HG03025 (cell line): ENCODE data around the gene SRF.

Experiments used
- ATAC-seq: cut with Tn5 transposase; IDR thresholded peaks from one replicate; pipeline ENCODE4 v1.9.1; 2021; ENCODE audit warnings: mild to moderate bottlenecking, moderate library complexity; ENCODE audit not compliant: unreplicated experiment, low FRiP score

Gene SRF

DNA sequence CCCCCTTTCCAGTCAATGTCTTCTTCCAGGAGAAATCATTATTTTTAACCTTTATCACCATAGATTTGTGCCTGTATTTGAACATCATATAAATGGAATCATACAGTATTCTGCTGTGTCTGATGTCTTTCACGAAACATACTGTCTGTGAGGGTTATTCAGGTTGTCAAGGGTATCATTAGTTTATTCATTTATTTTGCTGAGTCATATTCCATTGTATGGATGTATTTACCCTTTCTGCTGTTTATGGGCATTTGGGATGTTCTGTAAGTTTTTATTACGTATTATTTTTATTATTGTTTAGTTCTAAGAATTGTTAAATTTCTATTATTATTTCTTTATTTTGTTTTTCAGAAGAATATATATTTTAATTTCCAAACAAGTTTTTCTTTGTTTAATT, 36.2 kb downstream of the SRF start:
- no peak for ATAC-seq

DNA sequence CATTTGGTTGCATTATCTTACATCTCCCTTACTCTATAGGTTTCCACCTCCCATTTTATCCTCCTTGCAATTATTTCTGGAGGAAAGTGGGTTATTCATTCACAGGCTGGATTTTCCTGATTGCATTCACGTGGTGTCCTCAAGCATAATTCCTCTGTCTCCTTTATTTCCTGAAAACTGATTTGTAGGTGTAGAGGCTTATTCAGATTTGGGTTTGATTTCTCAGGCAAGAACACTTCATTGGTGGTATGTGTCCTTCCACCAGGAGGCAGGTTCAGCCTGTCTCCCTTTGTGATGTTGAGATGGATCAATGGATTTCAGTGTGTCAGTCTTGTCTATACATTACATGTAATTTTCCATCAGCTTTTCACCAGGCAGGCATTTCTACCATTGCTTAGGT, 40.9 kb downstream of the SRF start:
- ATAC-seq: no peak

DNA sequence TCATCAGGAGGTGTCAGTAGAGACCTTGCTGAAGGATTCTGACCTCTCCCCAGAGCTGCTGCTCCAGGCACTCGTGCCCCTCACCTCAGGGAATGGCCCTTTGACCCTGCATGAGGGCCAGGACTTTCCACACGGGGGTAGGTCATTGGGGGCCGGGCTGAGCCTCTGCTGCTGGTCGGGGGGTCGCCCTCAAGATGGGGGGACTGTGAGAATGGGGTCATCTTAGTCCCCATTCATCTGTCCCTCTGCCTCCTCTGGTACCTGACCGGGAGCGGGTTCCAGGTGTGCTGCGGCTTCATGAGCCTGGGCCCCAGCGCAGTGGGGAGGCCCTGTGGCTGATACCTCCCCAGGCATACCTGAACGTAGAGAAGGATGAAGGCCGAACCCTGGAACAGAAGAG, 42.4 kb downstream of the SRF start:
- no peak for ATAC-seq

DNA sequence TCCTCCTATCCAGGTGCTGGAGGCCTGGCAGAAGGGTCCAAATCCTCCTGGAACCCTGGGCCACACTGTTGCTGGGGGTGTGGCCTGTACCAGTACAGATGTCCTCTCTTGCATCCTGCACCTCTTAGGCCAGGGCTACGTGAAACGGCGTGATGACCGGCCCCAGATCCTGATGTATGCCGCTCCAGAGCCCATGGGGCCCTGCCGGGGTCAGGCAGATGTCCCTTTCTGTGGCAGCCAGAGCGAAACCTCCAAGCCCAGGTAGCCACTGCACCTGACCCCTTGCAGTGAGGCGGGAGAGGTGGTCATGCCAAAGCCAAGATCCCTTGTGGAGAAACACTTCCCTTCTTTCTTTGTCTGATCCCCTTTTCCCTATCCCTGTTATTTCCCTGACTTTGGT, 44.0 kb downstream of the SRF start:
- no peak for ATAC-seq

DNA sequence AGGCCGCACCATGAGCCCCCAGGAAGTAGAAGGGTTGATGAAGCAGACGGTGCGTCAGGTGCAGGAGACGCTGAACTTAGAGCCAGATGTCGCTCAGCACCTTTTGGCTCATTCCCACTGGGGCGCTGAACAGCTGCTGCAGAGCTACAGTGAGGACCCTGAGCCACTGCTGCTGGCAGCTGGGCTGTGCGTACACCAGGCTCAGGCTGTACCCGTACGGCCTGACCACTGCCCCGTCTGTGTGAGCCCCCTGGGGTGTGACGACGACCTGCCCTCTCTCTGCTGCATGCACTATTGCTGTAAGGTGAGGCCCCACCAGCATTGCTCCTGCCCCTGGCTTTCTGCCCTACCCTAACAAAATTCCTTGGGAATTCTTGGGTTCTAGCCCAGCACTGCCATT, 45.1 kb downstream of the SRF start:
- no peak for ATAC-seq

DNA sequence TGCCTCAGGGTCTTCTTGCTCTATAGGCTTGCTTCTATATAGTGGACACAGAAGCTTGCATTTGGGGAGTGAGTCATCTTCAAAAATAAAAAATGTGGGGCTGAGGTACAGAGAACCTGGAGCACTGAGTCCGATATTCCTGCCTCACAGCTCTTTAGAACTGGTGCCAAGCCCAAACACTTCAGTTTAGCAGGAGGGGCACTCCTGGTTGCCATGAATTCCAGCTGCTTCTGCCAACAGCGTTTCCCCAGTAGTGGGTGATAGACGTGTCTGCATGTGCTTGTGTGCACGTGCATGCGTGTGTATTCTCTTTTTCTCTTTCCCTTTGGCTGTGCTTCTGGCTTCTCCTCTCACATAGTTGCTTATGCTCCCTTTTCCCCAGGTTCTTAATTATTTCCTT, 46.3 kb downstream of the SRF start:
- ATAC-seq: no peak

DNA sequence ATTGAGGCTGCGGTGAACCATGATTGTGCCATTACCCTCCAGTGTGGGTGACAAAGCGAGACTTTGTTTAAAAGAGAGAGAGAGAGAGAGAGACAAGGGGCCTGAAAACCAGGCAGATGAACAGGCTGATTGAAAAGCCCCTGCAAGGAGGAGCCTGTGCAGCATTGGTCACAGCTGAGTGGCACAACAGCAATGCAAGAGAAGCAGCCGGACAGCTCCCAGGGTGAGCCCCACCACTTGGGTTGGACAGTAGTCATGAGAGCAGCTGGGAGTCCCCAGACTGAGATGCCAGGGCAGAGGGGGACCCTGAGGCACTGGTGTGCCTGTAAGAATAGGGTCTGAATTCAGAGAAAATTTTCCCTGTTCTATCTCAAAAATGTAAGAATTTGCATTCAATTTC, 48.0 kb downstream of the SRF start:
- no peak for ATAC-seq

DNA sequence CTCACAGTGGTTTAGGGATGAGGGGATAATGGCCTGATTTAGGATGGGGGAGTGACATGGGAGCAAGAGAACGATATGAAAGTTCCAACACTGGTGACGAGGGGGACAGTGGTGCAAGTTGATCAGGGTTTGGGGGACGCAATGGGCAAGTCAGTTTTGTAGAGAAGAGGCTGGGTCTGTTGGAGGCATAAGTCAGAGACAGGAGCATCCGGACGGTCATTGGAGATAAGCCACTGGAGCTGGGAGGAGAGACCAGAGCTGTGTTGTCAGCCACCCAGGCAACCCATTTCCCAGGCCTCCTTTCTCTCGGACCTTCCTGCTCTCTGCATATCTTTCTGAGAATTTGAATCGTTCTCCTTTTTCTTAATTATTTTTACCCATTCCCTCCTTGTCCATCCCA, 48.7 kb downstream of the SRF start:
- no peak for ATAC-seq

DNA sequence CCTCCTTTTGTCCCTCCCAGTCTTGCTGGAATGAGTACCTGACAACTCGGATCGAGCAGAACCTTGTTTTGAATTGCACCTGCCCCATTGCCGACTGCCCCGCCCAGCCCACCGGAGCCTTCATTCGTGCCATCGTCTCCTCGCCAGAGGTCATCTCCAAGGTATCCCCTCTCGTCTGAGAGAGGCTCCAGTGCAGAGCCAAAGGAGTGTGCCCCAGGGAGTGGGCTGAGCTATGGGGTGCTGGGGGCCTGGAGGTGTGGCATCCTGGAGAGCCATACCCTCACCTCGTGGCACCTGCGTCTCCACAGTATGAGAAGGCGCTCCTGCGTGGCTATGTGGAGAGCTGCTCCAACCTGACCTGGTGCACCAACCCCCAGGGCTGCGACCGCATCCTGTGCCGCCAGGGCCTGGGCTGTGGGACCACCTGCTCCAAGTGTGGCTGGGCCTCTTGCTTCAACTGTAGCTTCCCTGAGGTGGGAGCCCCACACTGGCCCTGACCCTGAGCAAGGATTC, 49.4 kb downstream of the SRF start:
- no peak for ATAC-seq

DNA sequence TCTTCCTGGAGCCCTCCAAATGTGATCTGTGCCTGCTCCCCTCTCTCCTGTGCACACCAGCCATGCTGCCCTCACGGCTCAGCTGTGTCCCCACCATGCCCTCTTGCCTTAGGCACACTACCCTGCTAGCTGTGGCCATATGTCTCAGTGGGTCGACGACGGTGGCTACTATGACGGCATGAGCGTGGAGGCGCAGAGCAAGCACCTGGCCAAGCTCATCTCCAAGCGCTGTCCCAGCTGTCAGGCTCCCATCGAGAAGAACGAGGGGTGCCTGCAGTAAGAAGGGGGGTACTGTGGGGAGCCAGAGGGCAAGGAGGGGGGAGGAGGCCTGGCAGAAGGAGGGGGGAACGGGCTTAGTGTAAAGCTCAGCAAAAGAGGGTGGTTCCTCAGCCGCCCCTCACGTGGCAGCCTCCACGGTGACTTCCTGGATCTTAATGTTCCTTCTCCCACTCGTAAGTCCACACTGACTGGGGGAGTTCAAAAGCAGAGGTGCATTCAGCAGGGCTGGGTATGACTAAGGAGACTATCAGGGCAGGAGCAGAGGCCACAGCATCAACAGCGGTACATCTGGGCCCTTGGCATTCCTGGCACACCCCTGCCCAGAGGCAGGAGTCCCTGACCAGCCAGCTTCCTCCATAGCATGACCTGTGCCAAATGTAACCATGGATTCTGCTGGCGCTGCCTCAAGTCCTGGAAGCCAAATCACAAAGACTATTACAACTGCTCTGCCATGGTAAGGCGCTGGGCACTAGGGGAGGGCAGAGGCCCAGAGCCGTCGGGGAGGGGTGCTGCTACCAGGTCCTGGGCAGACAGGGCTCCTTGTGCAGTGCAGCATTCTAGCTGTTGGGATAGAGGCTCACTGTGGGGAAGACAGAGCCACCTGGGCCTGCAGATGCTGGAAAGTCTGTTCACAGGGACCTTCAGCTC, 50.2 kb downstream of the SRF start:
- no peak for ATAC-seq

DNA sequence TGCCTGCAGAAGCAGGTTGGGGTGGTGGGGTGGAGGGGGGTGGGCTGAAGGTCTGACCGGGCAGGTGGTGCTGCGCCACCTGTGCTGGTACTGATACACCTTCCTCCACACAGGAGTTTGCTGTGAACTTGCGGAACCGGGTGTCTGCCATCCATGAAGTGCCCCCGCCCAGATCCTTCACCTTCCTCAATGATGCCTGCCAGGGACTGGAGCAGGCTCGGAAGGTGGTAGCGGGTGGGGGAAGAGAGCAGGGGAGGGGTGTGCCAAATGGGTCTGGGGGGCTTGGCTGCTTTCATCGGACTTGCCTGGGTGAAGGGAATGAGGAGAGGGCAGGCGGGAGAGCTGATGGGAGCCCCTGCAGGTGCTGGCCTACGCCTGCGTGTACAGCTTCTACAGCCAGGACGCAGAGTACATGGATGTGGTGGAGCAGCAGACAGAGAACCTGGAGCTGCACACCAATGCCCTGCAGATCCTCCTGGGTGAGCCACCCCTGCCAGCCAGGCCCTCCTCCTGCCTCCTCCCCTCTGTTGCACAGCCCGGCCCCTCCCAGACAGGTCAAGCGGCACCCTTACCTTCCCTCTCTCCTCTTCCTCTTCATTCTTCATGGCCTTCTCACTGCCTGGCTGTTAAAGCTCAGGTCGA, 51.5 kb downstream of the SRF start:
- no peak for ATAC-seq

DNA sequence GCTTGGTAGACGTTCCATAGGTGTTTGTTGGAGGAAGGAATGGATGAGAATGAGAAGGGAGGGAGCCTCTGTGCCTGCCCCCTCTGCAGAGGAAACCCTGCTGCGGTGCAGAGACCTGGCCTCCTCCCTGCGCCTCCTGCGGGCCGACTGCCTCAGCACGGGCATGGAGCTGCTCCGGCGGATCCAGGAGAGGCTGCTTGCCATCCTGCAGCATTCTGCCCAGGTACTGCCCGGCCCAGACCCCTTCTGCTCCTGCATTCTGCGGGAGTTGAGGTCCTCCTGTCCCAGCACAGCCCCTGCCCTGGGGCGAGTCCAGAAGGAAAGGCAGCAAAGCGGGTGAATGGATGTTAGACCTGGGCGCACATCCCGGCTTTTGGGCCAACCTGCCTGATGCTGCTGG, 52.1 kb downstream of the SRF start:
- ATAC-seq: no peak

DNA sequence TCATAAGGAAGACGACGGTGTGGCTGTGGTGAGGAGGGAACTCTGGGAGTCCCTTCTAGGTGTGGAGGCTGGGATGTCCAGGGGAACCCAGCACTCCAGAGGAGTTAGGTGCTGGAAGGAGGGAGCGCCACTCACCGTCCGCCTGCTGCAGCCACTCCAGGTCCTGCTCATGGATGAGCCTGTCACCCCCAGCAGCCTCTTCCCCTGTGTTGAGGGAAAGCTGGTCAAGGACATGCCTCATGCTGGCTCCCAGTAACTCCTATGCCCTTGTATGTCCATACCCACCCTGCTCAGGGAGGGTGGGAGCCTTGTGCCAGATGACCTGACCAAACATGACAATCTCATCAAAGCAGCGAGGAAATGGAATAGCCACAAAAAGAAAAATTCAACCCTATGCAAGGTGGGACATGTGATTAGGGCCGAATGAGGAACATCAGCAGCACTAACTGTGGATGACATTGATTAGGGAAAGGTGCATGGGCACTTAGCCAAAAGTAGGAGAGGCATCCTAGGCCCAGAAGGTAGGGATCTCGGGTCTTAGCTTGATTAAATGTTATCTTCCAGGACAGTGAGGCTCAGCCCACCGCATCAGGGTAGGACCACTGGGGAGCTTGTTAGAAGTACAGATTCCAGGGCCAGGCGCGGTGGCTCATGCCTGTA, 55.3 kb downstream of the SRF start:
- ATAC-seq: no peak

DNA sequence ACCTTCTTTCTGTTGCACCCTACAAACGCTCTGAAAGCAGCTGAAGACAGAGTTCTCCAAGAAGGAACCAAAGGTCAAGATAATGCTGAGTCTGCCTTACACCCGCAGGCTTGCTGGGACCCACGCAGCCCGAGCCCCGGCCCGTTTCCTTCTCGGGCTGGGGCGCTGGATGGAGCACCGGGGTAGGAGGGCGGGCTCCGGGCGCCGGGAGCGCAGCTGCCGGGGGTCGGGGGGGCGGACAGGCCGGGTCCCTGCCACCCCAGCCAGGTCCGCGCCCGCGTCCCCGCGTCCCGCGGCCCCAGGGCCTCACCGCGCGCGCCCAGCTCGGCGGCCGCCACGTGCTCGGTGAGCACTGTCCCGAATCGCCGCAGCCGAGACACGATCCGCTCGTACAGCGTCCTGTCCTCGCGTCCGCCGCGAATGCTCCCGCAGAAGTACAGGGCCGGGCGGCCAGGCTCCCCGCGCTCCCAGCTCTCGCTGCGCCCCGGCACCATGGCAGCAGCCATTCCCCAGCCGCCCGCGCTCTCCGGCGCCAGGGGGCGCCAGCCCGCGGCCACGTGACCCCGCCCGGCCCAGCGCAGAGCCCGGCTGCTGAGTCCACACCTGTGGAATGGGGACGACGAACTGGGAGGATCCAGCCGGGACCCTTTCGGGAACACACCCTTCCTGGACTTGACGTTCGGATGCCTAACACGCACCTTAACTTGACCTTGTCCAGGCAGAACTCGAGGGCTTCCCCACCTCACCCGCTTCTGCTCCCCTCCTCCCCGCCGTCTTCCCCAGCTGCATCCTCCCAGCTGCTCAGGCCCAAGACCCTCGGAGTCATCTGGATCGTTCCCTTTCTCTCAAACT, 58.1 kb downstream of the SRF start, which contains the start of gene DNPH1:
Gene DNPH1, minus strand, starts transcription at position 531 of the 852 bp plus-strand sequence. Its CDS starts 25 bp downstream, at position 506.
- ATAC-seq: peak; percentile 47

DNA sequence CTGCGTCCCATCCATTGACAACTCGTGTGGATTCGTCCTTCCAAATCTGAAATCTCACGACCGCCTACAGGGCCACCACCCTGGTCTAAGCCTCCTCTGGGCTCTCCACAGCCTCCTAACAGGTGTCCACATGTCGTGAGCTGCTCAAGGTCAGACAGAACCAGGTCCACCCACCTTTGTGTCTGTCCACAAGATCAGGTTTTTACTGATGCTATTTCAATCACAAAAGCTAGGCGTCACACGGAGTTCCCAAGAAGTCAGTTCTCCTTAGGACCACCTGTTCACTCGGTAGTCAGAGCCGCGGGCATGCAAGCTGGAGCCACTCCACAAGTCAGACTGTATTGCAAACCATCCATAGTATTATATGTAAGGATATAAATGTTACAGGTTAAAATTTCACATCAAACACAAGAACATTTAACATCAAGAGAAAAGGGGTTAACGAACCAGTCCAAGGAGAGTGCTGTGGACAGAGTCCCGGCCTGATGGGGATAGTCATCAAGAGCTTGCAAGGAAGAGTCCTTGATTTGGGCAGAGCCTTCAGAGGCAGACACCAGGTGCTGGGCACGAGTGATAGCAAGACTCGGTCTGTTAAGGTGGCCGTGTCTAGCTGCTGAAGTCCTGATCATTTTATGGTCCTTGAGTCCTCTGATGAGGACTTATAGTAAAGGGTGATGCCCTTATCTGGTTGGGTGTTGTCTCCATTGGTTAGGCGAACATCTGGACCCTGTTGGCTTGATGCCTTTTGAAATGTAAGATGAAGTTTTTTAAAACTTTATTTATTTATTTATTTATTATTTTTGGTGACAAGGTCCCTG, 58.9 kb downstream of the SRF start:
- ATAC-seq: no peak

DNA sequence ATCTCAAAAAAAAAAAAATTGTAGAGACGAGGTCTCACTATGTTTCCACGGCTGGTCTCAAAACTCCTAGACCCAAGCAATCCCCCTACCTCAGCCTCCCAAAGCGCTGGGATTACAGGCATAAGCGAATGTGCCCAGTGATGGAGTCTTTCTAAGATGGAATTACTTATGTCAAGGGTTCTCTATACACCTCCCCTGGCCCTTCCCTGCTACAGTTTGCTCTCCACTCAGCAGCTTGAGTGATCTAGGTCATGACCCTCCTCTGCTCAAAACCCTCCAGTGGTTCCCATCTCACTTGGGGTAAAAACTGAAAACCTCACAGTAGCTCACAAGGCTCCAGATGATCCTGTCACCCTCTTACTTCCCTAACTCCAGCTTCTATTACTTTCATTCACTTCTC, 60.0 kb downstream of the SRF start:
- ATAC-seq: no peak
